CD14-positive monocyte (primary cell): ENCODE data around the gene RIN2. TPM values are rescaled to one million over a fixed set of nuclear protein-coding genes. Genes with fewer than 3 reads are reported as not detected.
A peak's percentile ranks its signal among the peaks of the same experiment; 100 is the strongest.

Experiments
- DNase-seq, 3 donors: peaks; one replicate each; pipeline ENCODE4 v3.0.0-alpha.2; 2011 to 2022
- H2AFZ ChIP-seq: 2 replicates; pipeline ENCODE4 v1.6.0; 2012; ENCODE audit warnings: mild to moderate bottlenecking, low read depth, low read length, inconsistent platforms; ENCODE audit not compliant: insufficient read depth, poor library complexity, severe bottlenecking
- H3K27ac ChIP-seq, 2 donors: 1 replicate in 1 of 2; 2 replicates in 1 of 2; pipeline ENCODE4 v1.5.1; 2012 to 2013; ENCODE audit warnings: low read length in 2 of 2, control low read depth in 1 of 2, inconsistent platforms in 1 of 2, low read depth in 1 of 2, mild to moderate bottlenecking in 1 of 2
- H3K27me3 ChIP-seq, 2 donors: one replicate each; pipeline versions ENCODE4 v1.6.0 to v1.6.1; 2011 to 2013; ENCODE audit warnings: low read length in 2 of 2; ENCODE audit not compliant: control insufficient read depth in 2 of 2, insufficient read depth in 2 of 2
- H3K36me3 ChIP-seq, 2 donors: replicated peaks in 1 of 2; 1 replicate in 1 of 2; 2 replicates in 1 of 2; pipeline versions ENCODE4 v1.5.1 to v1.6.1; 2012 to 2013; ENCODE audit warnings: low read length in 2 of 2, control low read depth in 1 of 2, inconsistent platforms in 1 of 2, mild to moderate bottlenecking in 1 of 2; ENCODE audit not compliant: insufficient read depth in 2 of 2, control insufficient read depth in 1 of 2
- H3K4me1 ChIP-seq, 2 donors: 1 replicate in 1 of 2; 2 replicates in 1 of 2; pipeline versions ENCODE4 v1.5.1 to v1.6.1; 2012 to 2013; ENCODE audit warnings: low read length in 2 of 2, control low read depth in 1 of 2, inconsistent platforms in 1 of 2, mild to moderate bottlenecking in 1 of 2, moderate library complexity in 1 of 2; ENCODE audit not compliant: insufficient read depth in 2 of 2, control insufficient read depth in 1 of 2
- H3K4me2 ChIP-seq: replicated peaks from 2 replicates; pipeline ENCODE3; 2012; ENCODE audit warnings: low read length, moderate library complexity, mild to moderate bottlenecking; ENCODE audit not compliant: poor library complexity, severe bottlenecking; ENCODE audit errors: extremely low read depth
- H3K4me3 ChIP-seq, 3 experiments: fragments of 200-600 bp in 1 of 3; sonication (generic) in 1 of 3; replicated peaks in 1 of 3; 1 replicate in 2 of 3; 2 replicates in 1 of 3; pipeline ENCODE4 v1.5.1; 2011 to 2013; ENCODE audit warnings: low read length in 3 of 3, mild to moderate bottlenecking in 3 of 3, control low read depth in 2 of 3, low read depth in 2 of 3, inconsistent platforms in 1 of 3, moderate library complexity in 1 of 3
- H3K79me2 ChIP-seq: 2 replicates; pipeline ENCODE4 v1.6.0; 2012; ENCODE audit warnings: mild to moderate bottlenecking, control low read depth, inconsistent platforms, low read length, moderate library complexity; ENCODE audit not compliant: insufficient read depth
- H3K9ac ChIP-seq: 2 replicates; pipeline ENCODE4 v1.6.0; 2017; ENCODE audit warnings: low read length, mild to moderate bottlenecking; ENCODE audit not compliant: insufficient read depth, poor library complexity, severe bottlenecking
- H3K9me3 ChIP-seq, 2 donors: replicated peaks in 1 of 2; 1 replicate in 1 of 2; 2 replicates in 1 of 2; pipeline versions ENCODE4 v1.5.1 to v1.6.1; 2012 to 2013; ENCODE audit warnings: low read length in 2 of 2, control low read depth in 1 of 2; ENCODE audit not compliant: control insufficient read depth in 1 of 2, insufficient read depth in 1 of 2
- H4K20me1 ChIP-seq: 2 replicates; pipeline ENCODE4 v1.6.0; 2012; ENCODE audit warnings: mild to moderate bottlenecking, low read length, control low read depth, moderate library complexity; ENCODE audit not compliant: insufficient read depth
- H3K27ac Mint-ChIP-seq, 7 donors: one replicate each; pipeline ENCODE4 v1.8.0; 2020; ENCODE audit warnings: mild to moderate bottlenecking in 7 of 7, mixed read lengths in 7 of 7, moderate library complexity in 6 of 7, inconsistent platforms in 2 of 7
- H3K27me3 Mint-ChIP-seq, 3 donors: one replicate each; pipeline ENCODE4 v1.8.0; 2021 to 2022; ENCODE audit warnings: low read depth in 3 of 3, mild to moderate bottlenecking in 3 of 3, mixed read lengths in 3 of 3, moderate library complexity in 3 of 3, inconsistent platforms in 1 of 3
- H3K36me3 Mint-ChIP-seq, 2 donors: one replicate each; pipeline ENCODE4 v1.8.0; 2020; ENCODE audit warnings: mixed read lengths in 2 of 2, inconsistent platforms in 1 of 2, mild to moderate bottlenecking in 1 of 2
- H3K4me1 Mint-ChIP-seq: one replicate; pipeline ENCODE4 v1.8.0; 2020; ENCODE audit warnings: mild to moderate bottlenecking, mixed read lengths
- H3K4me3 Mint-ChIP-seq, 2 donors: one replicate each; pipeline ENCODE4 v1.8.0; 2020; ENCODE audit warnings: mild to moderate bottlenecking in 2 of 2, mixed read lengths in 2 of 2, moderate library complexity in 1 of 2
- H3K9me3 Mint-ChIP-seq, 7 donors: one replicate each; pipeline ENCODE4 v1.8.0; 2020 to 2022; ENCODE audit warnings: mixed read lengths in 7 of 7, mild to moderate bottlenecking in 6 of 7, moderate library complexity in 6 of 7, inconsistent platforms in 2 of 7
- WGBS: methylation state at CpG from one replicate; pipeline ENCODE4 v1.1.5; 2013; ENCODE audit warnings: missing lambda C conversion rate; ENCODE audit not compliant: insufficient coverage; 5-methylcytosine and 5-hydroxymethylcytosine counted together
- intact Hi-C, 2 donors: fragments of 100-400 bp; cut with micrococcal nuclease; formaldehyde crosslinking; loops; one replicate each; pipeline versions ENCODE4 v1.15.0 to v1.15.1; 2023
- polyA plus RNA-seq, 3 donors: library from polyadenylated mRNA; depleted of rRNA in 1 of 3; unstranded in 2 of 3; stranded (reverse) in 1 of 3; fragments of 300-500 nt in 2 of 3; fragments of >200 nt in 1 of 3; fragmentation: Illumina TruSeq in 2 of 3; gene quantifications; 1 replicate in 2 of 3; 2 replicates in 1 of 3; pipeline ENCODE4 v1.2.3, GENCODE V29; 2012 to 2021
- TF ChIP-seq, protein P1 (sequence below): fragments of 200-600 bp; IDR thresholded peaks from one replicate; pipeline ENCODE4 v1.8.0; 2022; ENCODE audit warnings: antibody characterized with exemption, mild to moderate bottlenecking

The RIN2 gene
- polyA plus RNA-seq, 3 donors = 5.6 to 25.4 (median 15.4) TPM

- peak overlapping the region; percentile 35 to 92 for H3K27ac ChIP-seq
- H4K20me1 ChIP-seq = no peaks in the 10 kb centered on the region
- no peaks in the 10 kb centered on the region for H3K36me3 ChIP-seq
- TF ChIP-seq, protein P1, sequence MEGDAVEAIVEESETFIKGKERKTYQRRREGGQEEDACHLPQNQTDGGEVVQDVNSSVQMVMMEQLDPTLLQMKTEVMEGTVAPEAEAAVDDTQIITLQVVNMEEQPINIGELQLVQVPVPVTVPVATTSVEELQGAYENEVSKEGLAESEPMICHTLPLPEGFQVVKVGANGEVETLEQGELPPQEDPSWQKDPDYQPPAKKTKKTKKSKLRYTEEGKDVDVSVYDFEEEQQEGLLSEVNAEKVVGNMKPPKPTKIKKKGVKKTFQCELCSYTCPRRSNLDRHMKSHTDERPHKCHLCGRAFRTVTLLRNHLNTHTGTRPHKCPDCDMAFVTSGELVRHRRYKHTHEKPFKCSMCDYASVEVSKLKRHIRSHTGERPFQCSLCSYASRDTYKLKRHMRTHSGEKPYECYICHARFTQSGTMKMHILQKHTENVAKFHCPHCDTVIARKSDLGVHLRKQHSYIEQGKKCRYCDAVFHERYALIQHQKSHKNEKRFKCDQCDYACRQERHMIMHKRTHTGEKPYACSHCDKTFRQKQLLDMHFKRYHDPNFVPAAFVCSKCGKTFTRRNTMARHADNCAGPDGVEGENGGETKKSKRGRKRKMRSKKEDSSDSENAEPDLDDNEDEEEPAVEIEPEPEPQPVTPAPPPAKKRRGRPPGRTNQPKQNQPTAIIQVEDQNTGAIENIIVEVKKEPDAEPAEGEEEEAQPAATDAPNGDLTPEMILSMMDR = no peak
- H3K27me3 ChIP-seq = no peaks in the 10 kb centered on the region
- no peak overlapping the region for H3K4me2 ChIP-seq
- no peaks in the 10 kb centered on the region for H3K79me2 ChIP-seq
- Mint-ChIP-seq H3K9me3 (no peaks in the 10 kb centered on the region), H3K4me1 (peaks cover 37% of the 10 kb centered on the region), H3K4me3 (peak overlapping the region in 1 of 2 donors; percentile 63), H3K27me3 (peaks cover 0 to 2% (median 0%) of the 10 kb centered on the region in 3 donors), H3K36me3 (no peaks in the 10 kb centered on the region), H3K27ac (peak overlapping the region; percentile 86 to 98 (median 94))
- no peak overlapping the region for H3K9ac ChIP-seq
- peak; percentile 90 to 95 (median 95) for DNase-seq
- H3K9me3 ChIP-seq = no peaks in the 10 kb centered on the region
- H3K4me1 ChIP-seq = peaks cover 28 to 44% of the 10 kb centered on the region in 2 donors
- 0% methylated on average over 5 of the region's 6 CpGs for WGBS
- H2AFZ ChIP-seq = no peak overlapping the region
- H3K4me3 ChIP-seq = no peak overlapping the region
- intact Hi-C loops = no loop called here
Observed at GRCh38 chr20:19735446-19735845, 22.6 kb upstream of the RIN2 start.

DNA sequence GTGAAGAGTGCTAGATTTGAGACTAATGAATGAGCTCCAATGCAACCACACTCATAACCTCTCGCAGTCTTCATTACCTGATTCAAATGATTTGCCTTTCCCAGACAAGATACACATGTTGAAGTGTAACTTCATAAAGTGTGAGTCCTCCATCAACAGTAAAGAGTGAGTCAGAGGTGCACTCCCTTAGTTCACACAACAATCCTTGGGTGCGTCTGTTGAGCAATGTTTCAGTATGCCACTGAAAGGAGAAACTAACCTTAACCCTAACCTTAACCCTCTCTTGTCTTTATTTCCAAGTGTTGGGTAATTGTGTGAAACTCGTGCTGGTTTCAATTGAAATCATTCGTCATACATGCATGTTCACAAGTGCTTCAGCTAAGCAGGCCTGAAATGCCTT is 21.0 kb upstream of the RIN2 start:
- intact Hi-C loops = no loop called here
- Histone ChIP-seq H3K27me3 (no peaks in the 10 kb centered on the region), H2AFZ (no peak overlapping the region), H3K4me3 (no peak overlapping the region), H3K36me3 (no peaks in the 10 kb centered on the region), H3K27ac (peak overlapping the region; percentile 52 to 92), H3K9ac (peak overlapping the region; percentile 49), H3K4me2 (no peak overlapping the region), H4K20me1 (no peaks in the 10 kb centered on the region), H3K79me2 (no peaks in the 10 kb centered on the region), H3K9me3 (no peaks in the 10 kb centered on the region), H3K4me1 (peaks cover 28 to 44% of the 10 kb centered on the region in 2 donors)
- Mint-ChIP-seq H3K36me3 (peaks cover 0 to 4% of the 10 kb centered on the region in 2 donors), H3K4me3 (peak overlapping the region in 1 of 2 donors; percentile 35), H3K27me3 (peaks cover 0 to 2% (median 0%) of the 10 kb centered on the region in 3 donors), H3K4me1 (peaks cover 40% of the 10 kb centered on the region), H3K27ac (peak overlapping the region; percentile 88 to 98 (median 94)), H3K9me3 (no peaks in the 10 kb centered on the region)
- TF ChIP-seq, protein P1 = no peak
- DNase-seq = peak; percentile 95 to 99 (median 98)
- no CpG with 5 or more reads among the region's 4 CpGs for WGBS
